Ovary (tissue), 3 donors: Measurements from ENCODE around the gene WWOX.

Experiments
- EP300 ChIP-seq: sonication (generic); formaldehyde crosslinking; IDR thresholded peaks from one replicate; pipeline ENCODE4 v1.6.1; 2017; ENCODE audit warnings: antibody characterized with exemption
- POLR2A ChIP-seq: fragments of 450-650 bp; IDR thresholded peaks from one replicate; pipeline ENCODE4 v1.6.1; 2017; ENCODE audit warnings: antibody characterized with exemption, mild to moderate bottlenecking, moderate library complexity
- TF ChIP-seq, protein P1 (sequence below), 3 donors: fragments of 450-650 bp in 2 of 3; fragments of 200-600 bp in 1 of 3; IDR thresholded peaks; one replicate each; pipeline versions ENCODE4 v1.5.1 to v1.8.0; 2016 to 2022; ENCODE audit warnings: antibody characterized with exemption in 3 of 3, mild to moderate bottlenecking in 1 of 3
- donor health status: DM: no; HTN: no; CAD: no.

DNA sequence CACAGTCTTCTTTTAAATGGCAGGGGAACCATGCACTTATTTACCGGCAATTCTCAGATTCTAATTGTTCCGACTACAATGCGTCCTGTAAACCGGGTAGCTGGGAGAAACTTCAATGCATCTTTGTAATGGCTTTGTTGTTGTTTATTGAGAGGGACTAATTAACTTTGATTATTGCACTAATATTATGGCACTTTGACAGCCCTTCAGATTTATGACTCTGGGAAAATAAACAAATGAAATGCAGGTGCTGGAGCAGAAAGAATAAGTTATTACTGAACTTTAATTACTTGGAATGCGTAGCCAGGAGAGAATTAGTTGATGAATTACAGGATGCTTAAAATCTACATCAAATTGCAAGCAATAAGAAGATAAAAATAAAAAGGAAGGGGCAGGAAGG is 77.0 kb downstream of the WWOX start:
- TF ChIP-seq, protein P1, sequence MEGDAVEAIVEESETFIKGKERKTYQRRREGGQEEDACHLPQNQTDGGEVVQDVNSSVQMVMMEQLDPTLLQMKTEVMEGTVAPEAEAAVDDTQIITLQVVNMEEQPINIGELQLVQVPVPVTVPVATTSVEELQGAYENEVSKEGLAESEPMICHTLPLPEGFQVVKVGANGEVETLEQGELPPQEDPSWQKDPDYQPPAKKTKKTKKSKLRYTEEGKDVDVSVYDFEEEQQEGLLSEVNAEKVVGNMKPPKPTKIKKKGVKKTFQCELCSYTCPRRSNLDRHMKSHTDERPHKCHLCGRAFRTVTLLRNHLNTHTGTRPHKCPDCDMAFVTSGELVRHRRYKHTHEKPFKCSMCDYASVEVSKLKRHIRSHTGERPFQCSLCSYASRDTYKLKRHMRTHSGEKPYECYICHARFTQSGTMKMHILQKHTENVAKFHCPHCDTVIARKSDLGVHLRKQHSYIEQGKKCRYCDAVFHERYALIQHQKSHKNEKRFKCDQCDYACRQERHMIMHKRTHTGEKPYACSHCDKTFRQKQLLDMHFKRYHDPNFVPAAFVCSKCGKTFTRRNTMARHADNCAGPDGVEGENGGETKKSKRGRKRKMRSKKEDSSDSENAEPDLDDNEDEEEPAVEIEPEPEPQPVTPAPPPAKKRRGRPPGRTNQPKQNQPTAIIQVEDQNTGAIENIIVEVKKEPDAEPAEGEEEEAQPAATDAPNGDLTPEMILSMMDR (IDR thresholded peaks at IDR 0.05) = no peak
- TF ChIP-seq EP300 = no peak
- no peak for TF ChIP-seq POLR2A
